ENCODE measurements around the gene TBX1.

GRCh38 chr22:19732403-19733113 lies 28.0 kb upstream of the TBX1 start:
- TF ChIP-seq, protein P1, sequence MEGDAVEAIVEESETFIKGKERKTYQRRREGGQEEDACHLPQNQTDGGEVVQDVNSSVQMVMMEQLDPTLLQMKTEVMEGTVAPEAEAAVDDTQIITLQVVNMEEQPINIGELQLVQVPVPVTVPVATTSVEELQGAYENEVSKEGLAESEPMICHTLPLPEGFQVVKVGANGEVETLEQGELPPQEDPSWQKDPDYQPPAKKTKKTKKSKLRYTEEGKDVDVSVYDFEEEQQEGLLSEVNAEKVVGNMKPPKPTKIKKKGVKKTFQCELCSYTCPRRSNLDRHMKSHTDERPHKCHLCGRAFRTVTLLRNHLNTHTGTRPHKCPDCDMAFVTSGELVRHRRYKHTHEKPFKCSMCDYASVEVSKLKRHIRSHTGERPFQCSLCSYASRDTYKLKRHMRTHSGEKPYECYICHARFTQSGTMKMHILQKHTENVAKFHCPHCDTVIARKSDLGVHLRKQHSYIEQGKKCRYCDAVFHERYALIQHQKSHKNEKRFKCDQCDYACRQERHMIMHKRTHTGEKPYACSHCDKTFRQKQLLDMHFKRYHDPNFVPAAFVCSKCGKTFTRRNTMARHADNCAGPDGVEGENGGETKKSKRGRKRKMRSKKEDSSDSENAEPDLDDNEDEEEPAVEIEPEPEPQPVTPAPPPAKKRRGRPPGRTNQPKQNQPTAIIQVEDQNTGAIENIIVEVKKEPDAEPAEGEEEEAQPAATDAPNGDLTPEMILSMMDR (IDR thresholded peaks at IDR 0.05): no peak
- TF ChIP-seq EP300 (IDR thresholded peaks at IDR 0.05): no peak
